Measurements from ENCODE around the gene AGBL3.

The AGBL3 gene

DNA sequence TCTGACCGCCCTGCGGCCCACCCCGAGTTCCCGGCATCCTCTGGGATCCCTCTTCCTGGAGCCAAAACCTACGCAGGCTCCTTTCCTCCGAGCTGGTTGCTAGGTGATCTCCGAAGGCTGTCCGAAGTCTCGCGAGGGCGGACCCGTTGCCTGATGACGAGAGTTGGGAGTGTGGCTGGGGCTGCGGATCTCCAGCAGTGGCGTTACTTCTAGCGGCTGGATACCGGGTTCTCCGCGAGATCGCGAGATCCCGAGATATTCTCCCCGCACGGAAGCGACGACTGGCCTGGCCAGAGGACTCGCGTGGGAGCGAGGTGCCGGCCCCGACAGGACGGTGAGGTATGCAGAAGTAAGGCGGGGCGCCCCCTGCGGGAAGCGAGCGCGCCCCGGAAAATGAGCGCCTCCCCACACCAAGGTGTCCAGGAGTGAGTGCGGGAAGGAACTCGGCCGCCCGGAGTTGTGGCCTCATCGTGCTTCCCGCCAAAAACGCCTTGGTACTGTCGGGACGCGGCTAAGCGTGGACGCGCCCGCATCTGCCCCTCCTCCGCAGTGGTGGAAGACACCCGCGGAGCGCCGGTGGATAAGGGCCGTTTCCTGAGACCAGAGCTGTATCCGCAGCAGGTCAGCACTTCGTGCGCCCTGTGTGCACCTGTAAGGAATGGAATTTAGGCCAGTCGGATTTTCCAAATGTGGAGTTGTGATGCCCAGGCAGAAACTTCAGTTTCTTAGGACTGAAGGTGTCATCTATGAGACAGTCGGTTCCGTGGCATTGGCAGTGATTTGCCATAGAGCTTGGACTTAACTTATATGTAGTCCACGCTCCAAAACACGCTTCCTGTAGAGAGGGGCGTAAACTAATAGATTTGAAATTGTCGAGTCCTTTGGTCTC, at the start of gene AGBL3:
TSS of gene AGBL3 (plus strand) at position 146 of the 889 bp plus-strand sequence. CDS start 1,426 bp downstream, outside the sequence.
- Histone ChIP-seq H3K36me3 (ENCODE audit: insufficient read depth, low read length) (peaks cover 17% of the 10 kb centered on the region; the same call in 1 of the 2 replicates), H3K27me3 (ENCODE audit: insufficient read depth, low read length, poor library complexity) (no peaks in the 10 kb centered on the region), H3K4me1 (ENCODE audit: insufficient read depth, low read length) (peaks cover 27% of the 10 kb centered on the region), H3K9me3 (ENCODE audit: insufficient read depth, low read length, severe bottlenecking) (no peaks in the 10 kb centered on the region), H3K79me2 (ENCODE audit: insufficient read depth, low read length) (peaks cover 25% of the 10 kb centered on the region), H2AFZ (ENCODE audit: low read depth, low read length) (peak within 1 kb of the TSS; percentile 92), H3K4me2 (ENCODE audit: insufficient read depth, low read length) (peak within 1 kb of the TSS; percentile 87), H3K4me3 (ENCODE audit: low read depth in 1 of 2, low read length in 2 of 2) (peak within 1 kb of the TSS; percentile 75 to 79), H3K27ac (ENCODE audit: low read length) (peak within 1 kb of the TSS; percentile 80), H4K20me1 (ENCODE audit: insufficient read depth, low read length) (0 out of 2 replicates have a peak, but pooled peaks cover 3% of the 10 kb centered on the region), H3K9ac (ENCODE audit: low read depth, low read length) (peak within 1 kb of the TSS; percentile 79)
- TF ChIP-seq EZH2 (IDR thresholded peaks at IDR 0.05; ENCODE audit: borderline replicate concordance, low read depth, low read length, severe bottlenecking), result no peak
- TF ChIP-seq, protein P1, sequence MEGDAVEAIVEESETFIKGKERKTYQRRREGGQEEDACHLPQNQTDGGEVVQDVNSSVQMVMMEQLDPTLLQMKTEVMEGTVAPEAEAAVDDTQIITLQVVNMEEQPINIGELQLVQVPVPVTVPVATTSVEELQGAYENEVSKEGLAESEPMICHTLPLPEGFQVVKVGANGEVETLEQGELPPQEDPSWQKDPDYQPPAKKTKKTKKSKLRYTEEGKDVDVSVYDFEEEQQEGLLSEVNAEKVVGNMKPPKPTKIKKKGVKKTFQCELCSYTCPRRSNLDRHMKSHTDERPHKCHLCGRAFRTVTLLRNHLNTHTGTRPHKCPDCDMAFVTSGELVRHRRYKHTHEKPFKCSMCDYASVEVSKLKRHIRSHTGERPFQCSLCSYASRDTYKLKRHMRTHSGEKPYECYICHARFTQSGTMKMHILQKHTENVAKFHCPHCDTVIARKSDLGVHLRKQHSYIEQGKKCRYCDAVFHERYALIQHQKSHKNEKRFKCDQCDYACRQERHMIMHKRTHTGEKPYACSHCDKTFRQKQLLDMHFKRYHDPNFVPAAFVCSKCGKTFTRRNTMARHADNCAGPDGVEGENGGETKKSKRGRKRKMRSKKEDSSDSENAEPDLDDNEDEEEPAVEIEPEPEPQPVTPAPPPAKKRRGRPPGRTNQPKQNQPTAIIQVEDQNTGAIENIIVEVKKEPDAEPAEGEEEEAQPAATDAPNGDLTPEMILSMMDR (IDR thresholded peaks at IDR 0.05; ENCODE audit: borderline replicate concordance, extremely low read depth, low read length, poor library complexity, severe bottlenecking), result peak; percentile 65
- DNase-seq (peak; percentile 95), ATAC-seq (ENCODE audit: insufficient read depth, low read depth) (peak; percentile 97)

DNA sequence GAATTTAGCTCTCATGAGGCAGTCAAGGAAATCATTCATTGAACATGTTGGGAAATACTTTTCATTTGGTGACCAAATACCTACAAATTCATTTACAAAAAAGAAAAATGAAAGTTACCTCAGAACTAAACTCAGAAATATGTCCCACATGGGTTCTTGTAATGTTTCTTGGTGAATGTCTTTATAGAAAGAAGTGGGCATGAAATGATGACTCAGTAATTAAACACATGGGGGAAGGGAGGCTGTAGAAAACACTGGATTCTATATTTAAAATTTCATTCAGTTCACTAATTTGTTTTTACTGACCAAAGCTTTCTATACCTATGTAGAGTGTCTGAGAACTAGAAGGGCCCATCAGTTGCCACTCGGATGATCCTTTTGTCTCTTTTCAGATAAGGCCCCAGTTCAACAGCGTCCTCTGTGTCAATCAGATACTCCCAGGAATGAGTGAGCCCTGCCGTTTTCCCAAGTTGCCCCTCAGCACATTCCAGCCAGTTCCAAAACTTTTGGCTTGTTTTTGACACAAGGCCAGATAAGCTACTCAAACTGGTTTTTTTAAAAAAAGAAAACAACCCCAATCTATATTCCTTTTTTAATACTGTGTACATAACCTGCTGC, 49.3 kb upstream of the AGBL3 start:
- Histone ChIP-seq H3K4me3 (ENCODE audit: low read depth in 1 of 2, low read length in 2 of 2) (no peak overlapping the region), H3K9ac (ENCODE audit: low read depth, low read length) (no peak overlapping the region), H4K20me1 (ENCODE audit: insufficient read depth, low read length) (no peaks in the 10 kb centered on the region), H3K79me2 (ENCODE audit: insufficient read depth, low read length) (no peaks in the 10 kb centered on the region), H2AFZ (ENCODE audit: low read depth, low read length) (no peak overlapping the region), H3K4me2 (ENCODE audit: insufficient read depth, low read length) (no peak overlapping the region), H3K27me3 (ENCODE audit: insufficient read depth, low read length, poor library complexity) (no peaks in the 10 kb centered on the region), H3K4me1 (ENCODE audit: insufficient read depth, low read length) (no peaks in the 10 kb centered on the region), H3K36me3 (ENCODE audit: insufficient read depth, low read length) (no peaks in the 10 kb centered on the region), H3K27ac (ENCODE audit: low read length) (no peak overlapping the region), H3K9me3 (ENCODE audit: insufficient read depth, low read length, severe bottlenecking) (no peaks in the 10 kb centered on the region)
- TF ChIP-seq, protein P1 (IDR thresholded peaks at IDR 0.05; ENCODE audit: borderline replicate concordance, extremely low read depth, low read length, poor library complexity, severe bottlenecking), result no peak
- TF ChIP-seq EZH2 (IDR thresholded peaks at IDR 0.05; ENCODE audit: borderline replicate concordance, low read depth, low read length, severe bottlenecking), result no peak
- DNase-seq (no peak), ATAC-seq (ENCODE audit: insufficient read depth, low read depth) (no peak)

DNA sequence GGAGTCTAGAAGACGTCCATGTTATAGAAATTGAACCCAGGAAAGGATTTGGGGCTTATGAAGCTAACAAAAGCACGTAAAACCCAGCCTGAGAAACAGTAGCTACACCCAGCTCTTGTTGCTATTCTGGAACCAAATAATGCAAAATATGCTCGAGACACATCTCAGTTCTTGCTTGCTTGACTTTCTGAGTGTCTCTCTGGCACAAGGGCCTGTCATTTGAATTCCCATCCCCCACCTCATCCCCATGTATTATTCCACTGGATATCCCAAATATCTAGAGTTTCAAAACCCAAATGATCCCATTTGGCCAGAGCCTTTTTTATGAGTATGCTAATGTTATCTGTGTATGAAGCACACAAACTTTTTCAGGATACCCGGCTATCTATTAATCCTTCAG, 48.2 kb upstream of the AGBL3 start:
- no peak for TF ChIP-seq EZH2 (IDR thresholded peaks at IDR 0.05; ENCODE audit: borderline replicate concordance, low read depth, low read length, severe bottlenecking)
- TF ChIP-seq, protein P1 (IDR thresholded peaks at IDR 0.05; ENCODE audit: borderline replicate concordance, extremely low read depth, low read length, poor library complexity, severe bottlenecking), result no peak
- Histone ChIP-seq H3K79me2 (ENCODE audit: insufficient read depth, low read length) (no peaks in the 10 kb centered on the region), H3K9ac (ENCODE audit: low read depth, low read length) (no peak overlapping the region), H3K27ac (ENCODE audit: low read length) (no peak overlapping the region), H4K20me1 (ENCODE audit: insufficient read depth, low read length) (no peaks in the 10 kb centered on the region), H3K4me2 (ENCODE audit: insufficient read depth, low read length) (no peak overlapping the region), H3K27me3 (ENCODE audit: insufficient read depth, low read length, poor library complexity) (no peaks in the 10 kb centered on the region), H3K4me3 (ENCODE audit: low read depth in 1 of 2, low read length in 2 of 2) (no peak overlapping the region), H2AFZ (ENCODE audit: low read depth, low read length) (no peak overlapping the region), H3K36me3 (ENCODE audit: insufficient read depth, low read length) (no peaks in the 10 kb centered on the region), H3K9me3 (ENCODE audit: insufficient read depth, low read length, severe bottlenecking) (no peaks in the 10 kb centered on the region), H3K4me1 (ENCODE audit: insufficient read depth, low read length) (no peaks in the 10 kb centered on the region)
- DNase-seq, result no peak
- ATAC-seq (ENCODE audit: insufficient read depth, low read depth), result no peak

All from DND-41 (cell line).